ENCODE data around the gene ICE2. TPM values are rescaled to one million over a fixed set of nuclear protein-coding genes. Genes with fewer than 3 reads are reported as not detected.

Gene ICE2
- total and polyA plus RNA-seq, 2 of the 4 experiments (the other 2 are of a cell fraction), result 14.7 to 21.1 TPM

DNA sequence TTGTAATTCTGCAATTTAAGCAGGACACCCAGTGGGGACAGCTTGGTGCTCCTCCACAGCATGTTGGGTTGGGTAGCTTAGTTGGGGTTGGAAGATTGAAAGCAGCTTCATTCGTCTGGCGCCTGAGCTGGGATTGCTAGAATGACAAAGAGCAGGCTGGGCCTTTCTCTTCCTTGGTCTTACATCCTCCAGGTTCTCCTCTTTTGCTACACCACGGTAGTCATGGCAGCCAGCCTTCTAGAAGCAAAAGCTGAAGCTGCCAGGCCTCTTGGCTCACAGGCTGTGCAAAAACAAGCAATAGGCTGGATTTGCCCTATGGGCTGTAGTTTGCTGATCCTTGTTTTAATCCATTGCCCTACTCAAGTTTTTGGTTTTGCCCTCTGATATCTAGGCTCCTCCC is 78.0 kb downstream of the ICE2 start:
- Histone ChIP-seq H3K27ac (ENCODE audit: insufficient read depth, low read length) (peak overlapping the region; percentile 10; the same call in 1 of the 2 replicates), H3K4me3 (ENCODE audit: insufficient read depth, low read depth, low read length) (no peak overlapping the region), H4K5ac (ENCODE audit: low read depth, low read length) (no peak overlapping the region), H3K79me1 (ENCODE audit: low read depth in 1 of 2, low read length in 2 of 2) (peaks cover 0 to 26% of the 10 kb centered on the region in 2 experiments; a peak in 3 of 4 replicates), H4K91ac (ENCODE audit: insufficient read depth, low read depth, low read length) (peak overlapping the region; percentile 50), H4K20me1 (ENCODE audit: insufficient read depth, low read length) (peaks cover 20% of the 10 kb centered on the region), H3K14ac (replicated peaks; ENCODE audit: low read depth, low read length) (peak overlapping the region; percentile 73), H3K4me2 (ENCODE audit: low read depth, low read length) (no peak overlapping the region), H3K9me3 (ENCODE audit: control insufficient read depth, insufficient read depth, low read length) (no peaks in the 10 kb centered on the region), H2BK15ac (ENCODE audit: low read depth, low read length) (peak overlapping the region; percentile 66; the same call in 2 of the 3 replicates), H3K9ac (ENCODE audit: low read depth, low read length) (no peak overlapping the region), H4K8ac (ENCODE audit: low read depth in 2 of 2, low read length in 2 of 2) (peak overlapping the region in 1 of 2 experiments; percentile 14; a peak in 1 of 4 replicates), H3K18ac (ENCODE audit: low read depth, low read length) (peak overlapping the region; percentile 42; the same call in 1 of the 2 replicates), H2AK5ac (ENCODE audit: low read depth, low read length) (peak overlapping the region; percentile 67; the same call in 1 of the 2 replicates), H3K36me3 (ENCODE audit: control insufficient read depth, insufficient read depth, low read length) (peaks cover 7% of the 10 kb centered on the region), H3K4me1 (ENCODE audit: control insufficient read depth, insufficient read depth, low read length) (peaks cover 27% of the 10 kb centered on the region), H3K27me3 (ENCODE audit: control insufficient read depth, insufficient read depth, low read length) (no peaks in the 10 kb centered on the region), H2BK20ac (ENCODE audit: low read depth, low read length) (peak overlapping the region; percentile 54), H3K56ac (ENCODE audit: extremely low read depth, insufficient read depth, low read length) (no peak overlapping the region), H2AFZ (replicated peaks; ENCODE audit: low read length, poor library complexity) (no peak overlapping the region), H3K23ac (ENCODE audit: low read depth, low read length) (peak overlapping the region; percentile 48; the same call in 1 of the 2 replicates), H3K9me1 (ENCODE audit: insufficient read depth, low read length) (peaks cover 4% of the 10 kb centered on the region; the same call in 1 of the 2 replicates), H3K4ac (ENCODE audit: low read depth, low read length) (peak overlapping the region; percentile 80), H2BK5ac (ENCODE audit: low read depth, low read length, poor library complexity, severe bottlenecking) (peak overlapping the region; percentile 7), H2BK120ac (ENCODE audit: low read depth, low read length) (peak overlapping the region; percentile 53; the same call in 1 of the 2 replicates), H2AK9ac (replicated peaks; ENCODE audit: low read depth, low read length, poor library complexity) (no peak overlapping the region)
- ATAC-seq (ENCODE audit: low read depth) (no peak), DNase-seq (no peak)
- no TSS peak for BruUV-seq (replicated peaks)
- POLR2A ChIA-PET (ENCODE audit: unreplicated experiment), result interaction anchor here (0.6 to 1.5 kb wide), 2 partner anchors 26 to 58 kb away, joined by 3 to 13 read pairs; no protein-coding TSS in a partner anchor
- TF ChIP-seq SMC3 (IDR thresholded peaks at IDR 0.05; ENCODE audit: low read depth, low read length), result no peak
- no peak for TF ChIP-seq RCOR1 (IDR thresholded peaks at IDR 0.05; ENCODE audit: insufficient replicate concordance, low read length)
- TF ChIP-seq, protein P1, sequence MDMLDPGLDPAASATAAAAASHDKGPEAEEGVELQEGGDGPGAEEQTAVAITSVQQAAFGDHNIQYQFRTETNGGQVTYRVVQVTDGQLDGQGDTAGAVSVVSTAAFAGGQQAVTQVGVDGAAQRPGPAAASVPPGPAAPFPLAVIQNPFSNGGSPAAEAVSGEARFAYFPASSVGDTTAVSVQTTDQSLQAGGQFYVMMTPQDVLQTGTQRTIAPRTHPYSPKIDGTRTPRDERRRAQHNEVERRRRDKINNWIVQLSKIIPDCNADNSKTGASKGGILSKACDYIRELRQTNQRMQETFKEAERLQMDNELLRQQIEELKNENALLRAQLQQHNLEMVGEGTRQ (IDR thresholded peaks at IDR 0.05; ENCODE audit: low read depth, low read length), result no peak
- TF ChIP-seq, protein P2, sequence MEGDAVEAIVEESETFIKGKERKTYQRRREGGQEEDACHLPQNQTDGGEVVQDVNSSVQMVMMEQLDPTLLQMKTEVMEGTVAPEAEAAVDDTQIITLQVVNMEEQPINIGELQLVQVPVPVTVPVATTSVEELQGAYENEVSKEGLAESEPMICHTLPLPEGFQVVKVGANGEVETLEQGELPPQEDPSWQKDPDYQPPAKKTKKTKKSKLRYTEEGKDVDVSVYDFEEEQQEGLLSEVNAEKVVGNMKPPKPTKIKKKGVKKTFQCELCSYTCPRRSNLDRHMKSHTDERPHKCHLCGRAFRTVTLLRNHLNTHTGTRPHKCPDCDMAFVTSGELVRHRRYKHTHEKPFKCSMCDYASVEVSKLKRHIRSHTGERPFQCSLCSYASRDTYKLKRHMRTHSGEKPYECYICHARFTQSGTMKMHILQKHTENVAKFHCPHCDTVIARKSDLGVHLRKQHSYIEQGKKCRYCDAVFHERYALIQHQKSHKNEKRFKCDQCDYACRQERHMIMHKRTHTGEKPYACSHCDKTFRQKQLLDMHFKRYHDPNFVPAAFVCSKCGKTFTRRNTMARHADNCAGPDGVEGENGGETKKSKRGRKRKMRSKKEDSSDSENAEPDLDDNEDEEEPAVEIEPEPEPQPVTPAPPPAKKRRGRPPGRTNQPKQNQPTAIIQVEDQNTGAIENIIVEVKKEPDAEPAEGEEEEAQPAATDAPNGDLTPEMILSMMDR (conservative IDR thresholded peaks at IDR 0.05; ENCODE audit: low read depth, low read length), result no peak
- no peak for TF ChIP-seq CHD1 (IDR thresholded peaks at IDR 0.05; ENCODE audit: low read depth, low read length)
- no peak for TF ChIP-seq RFX5 (IDR thresholded peaks at IDR 0.05; ENCODE audit: low read depth, low read length)
- no peak for TF ChIP-seq POLR2A (IDR thresholded peaks at IDR 0.05; ENCODE audit: low read depth, low read length)
- no peak for TF ChIP-seq MAZ (IDR thresholded peaks at IDR 0.05; ENCODE audit: borderline replicate concordance, low read depth, low read length)
- TF ChIP-seq MAFK (IDR thresholded peaks at IDR 0.05; ENCODE audit: low read depth, low read length), result no peak
- no peak for TF ChIP-seq BHLHE40 (IDR thresholded peaks at IDR 0.05; ENCODE audit: low read depth, low read length)
- TF ChIP-seq, protein P3, sequence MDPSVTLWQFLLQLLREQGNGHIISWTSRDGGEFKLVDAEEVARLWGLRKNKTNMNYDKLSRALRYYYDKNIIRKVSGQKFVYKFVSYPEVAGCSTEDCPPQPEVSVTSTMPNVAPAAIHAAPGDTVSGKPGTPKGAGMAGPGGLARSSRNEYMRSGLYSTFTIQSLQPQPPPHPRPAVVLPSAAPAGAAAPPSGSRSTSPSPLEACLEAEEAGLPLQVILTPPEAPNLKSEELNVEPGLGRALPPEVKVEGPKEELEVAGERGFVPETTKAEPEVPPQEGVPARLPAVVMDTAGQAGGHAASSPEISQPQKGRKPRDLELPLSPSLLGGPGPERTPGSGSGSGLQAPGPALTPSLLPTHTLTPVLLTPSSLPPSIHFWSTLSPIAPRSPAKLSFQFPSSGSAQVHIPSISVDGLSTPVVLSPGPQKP (IDR thresholded peaks at IDR 0.05; ENCODE audit: borderline replicate concordance, low read depth, low read length), result no peak
- no peak for TF ChIP-seq NFE2L2 (IDR thresholded peaks at IDR 0.05; ENCODE audit: low read depth, low read length)
- no peak for TF ChIP-seq MXI1 (IDR thresholded peaks at IDR 0.05; ENCODE audit: borderline replicate concordance, low read depth, low read length)
- no peak for TF ChIP-seq RAD21 (IDR thresholded peaks at IDR 0.05; ENCODE audit: low read length)
- no peak for TF ChIP-seq CEBPB (IDR thresholded peaks at IDR 0.05; ENCODE audit: low read depth, low read length)
- no peak for TF ChIP-seq FOS (IDR thresholded peaks at IDR 0.05; ENCODE audit: low read depth, low read length)
- dilution Hi-C loops (cut with HindIII; ENCODE audit: low sequenced_read_pairs, unreplicated experiment) (no loop called here), intact Hi-C loops (cut with micrococcal nuclease) (no loop called here), in situ Hi-C loops (cut with MboI; ENCODE audit: low sequenced_read_pairs) (no loop called here)
- CTCF ChIA-PET, result interaction anchor here (0.7 to 1.3 kb wide), 2 partner anchors 120 to 192 kb away, joined by 3 to 4 read pairs; no protein-coding TSS in a partner anchor
- no CpG with 5 or more reads among the region's 3 CpGs for WGBS, 2 experiments (ENCODE audit: extremely low coverage in 2 of 2, insufficient read length in 1 of 2)

Measured in IMR-90 (cell line).